K562 (cell line): ENCODE data around the gene TMEM132D.

Experiments
- KAT7 ChIP-seq: sonication (generic); formaldehyde crosslinking; IDR thresholded peaks from 2 replicates; pipeline ENCODE4 v1.8.0; 2022; ENCODE audit warnings: missing genetic modification reagents, mild to moderate bottlenecking, borderline replicate concordance
- NCOA1 ChIP-seq: fragments of 450-650 bp; IDR thresholded peaks from 2 replicates; pipeline ENCODE4 v1.6.1; 2016; ENCODE audit warnings: low read depth
- ZNF79 ChIP-seq: fragments of 250-450 bp; sonication (Bioruptor Pico); IDR thresholded peaks from 2 replicates; pipeline ENCODE4 v1.4.0; 2020; ENCODE audit warnings: low read depth, mild to moderate bottlenecking, moderate library complexity
- TF ChIP-seq, protein P1 (sequence below), 3 experiments: fragments of 200-800 bp in 1 of 3; sonication (Bioruptor generic) in 1 of 3; sonication (generic) in 1 of 3; formaldehyde crosslinking in 1 of 3; IDR thresholded peaks; 2 replicates each; pipeline versions ENCODE4 v1.6.1 to v1.8.0; 2016 to 2022; ENCODE audit warnings: mild to moderate bottlenecking in 2 of 3, missing compliant biosample characterization in 2 of 3, missing genetic modification characterization in 2 of 3, missing genetic modification reagents in 1 of 3
- TF ChIP-seq, protein P2 (sequence below), 3 experiments: IDR thresholded peaks in 2 of 3; conservative IDR thresholded peaks in 1 of 3; 2 replicates each; pipeline ENCODE4 v1.5.1; 2011 to 2012; ENCODE audit warnings: low read length in 3 of 3, mild to moderate bottlenecking in 3 of 3, control low read depth in 2 of 3, improper control_type of control experiment in 1 of 3, inconsistent platforms in 1 of 3, low read depth in 1 of 3, mixed read lengths in 1 of 3, moderate library complexity in 1 of 3; ENCODE audit not compliant: insufficient read depth in 2 of 3
- TF ChIP-seq, protein P3 (sequence below): fragments of 250-450 bp; sonication (Bioruptor Pico); IDR thresholded peaks from 2 replicates; pipeline ENCODE4 v1.8.0; 2022; ENCODE audit warnings: inconsistent platforms

DNA sequence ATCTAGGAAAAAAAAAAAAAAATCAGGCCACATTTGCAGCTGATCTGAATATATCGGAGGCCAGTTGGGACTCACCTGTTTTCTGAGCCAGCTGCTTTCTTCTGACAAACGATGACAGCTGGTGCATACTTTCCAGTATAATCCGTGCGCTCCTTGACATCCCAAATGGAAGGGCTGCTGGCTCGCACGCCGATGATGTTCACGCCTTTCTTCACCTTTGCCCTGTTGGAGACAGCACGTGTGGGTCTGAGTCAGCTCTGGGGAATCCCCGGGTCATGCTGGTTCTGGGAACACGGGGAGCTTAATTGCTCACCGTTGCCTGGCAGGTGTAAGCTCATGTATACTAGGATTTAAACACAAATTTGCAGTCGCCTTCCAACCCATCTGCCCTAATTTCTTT lies 372.8 kb downstream of the TMEM132D start:
- TF ChIP-seq NCOA1 (no peak), ZNF79 (CRISPR knock-in tag) (no peak), KAT7 (no peak)
- TF ChIP-seq, protein P1, sequence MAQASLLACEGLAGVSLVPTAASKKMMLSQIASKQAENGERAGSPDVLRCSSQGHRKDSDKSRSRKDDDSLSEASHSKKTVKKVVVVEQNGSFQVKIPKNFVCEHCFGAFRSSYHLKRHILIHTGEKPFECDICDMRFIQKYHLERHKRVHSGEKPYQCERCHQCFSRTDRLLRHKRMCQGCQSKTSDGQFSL (CRISPR knock-in tag; IDR thresholded peaks at IDR 0.05) = no peak
- TF ChIP-seq, protein P1 (tag; IDR thresholded peaks at IDR 0.05) = no peak
- TF ChIP-seq, protein P2, sequence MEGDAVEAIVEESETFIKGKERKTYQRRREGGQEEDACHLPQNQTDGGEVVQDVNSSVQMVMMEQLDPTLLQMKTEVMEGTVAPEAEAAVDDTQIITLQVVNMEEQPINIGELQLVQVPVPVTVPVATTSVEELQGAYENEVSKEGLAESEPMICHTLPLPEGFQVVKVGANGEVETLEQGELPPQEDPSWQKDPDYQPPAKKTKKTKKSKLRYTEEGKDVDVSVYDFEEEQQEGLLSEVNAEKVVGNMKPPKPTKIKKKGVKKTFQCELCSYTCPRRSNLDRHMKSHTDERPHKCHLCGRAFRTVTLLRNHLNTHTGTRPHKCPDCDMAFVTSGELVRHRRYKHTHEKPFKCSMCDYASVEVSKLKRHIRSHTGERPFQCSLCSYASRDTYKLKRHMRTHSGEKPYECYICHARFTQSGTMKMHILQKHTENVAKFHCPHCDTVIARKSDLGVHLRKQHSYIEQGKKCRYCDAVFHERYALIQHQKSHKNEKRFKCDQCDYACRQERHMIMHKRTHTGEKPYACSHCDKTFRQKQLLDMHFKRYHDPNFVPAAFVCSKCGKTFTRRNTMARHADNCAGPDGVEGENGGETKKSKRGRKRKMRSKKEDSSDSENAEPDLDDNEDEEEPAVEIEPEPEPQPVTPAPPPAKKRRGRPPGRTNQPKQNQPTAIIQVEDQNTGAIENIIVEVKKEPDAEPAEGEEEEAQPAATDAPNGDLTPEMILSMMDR (IDR thresholded peaks at IDR 0.05 in 2 of 3, conservative IDR thresholded peaks at IDR 0.05 in 1 of 3; ENCODE audit: insufficient read depth in 2 of 3, low read depth in 1 of 3, low read length in 3 of 3) = no peak
- TF ChIP-seq, protein P3, sequence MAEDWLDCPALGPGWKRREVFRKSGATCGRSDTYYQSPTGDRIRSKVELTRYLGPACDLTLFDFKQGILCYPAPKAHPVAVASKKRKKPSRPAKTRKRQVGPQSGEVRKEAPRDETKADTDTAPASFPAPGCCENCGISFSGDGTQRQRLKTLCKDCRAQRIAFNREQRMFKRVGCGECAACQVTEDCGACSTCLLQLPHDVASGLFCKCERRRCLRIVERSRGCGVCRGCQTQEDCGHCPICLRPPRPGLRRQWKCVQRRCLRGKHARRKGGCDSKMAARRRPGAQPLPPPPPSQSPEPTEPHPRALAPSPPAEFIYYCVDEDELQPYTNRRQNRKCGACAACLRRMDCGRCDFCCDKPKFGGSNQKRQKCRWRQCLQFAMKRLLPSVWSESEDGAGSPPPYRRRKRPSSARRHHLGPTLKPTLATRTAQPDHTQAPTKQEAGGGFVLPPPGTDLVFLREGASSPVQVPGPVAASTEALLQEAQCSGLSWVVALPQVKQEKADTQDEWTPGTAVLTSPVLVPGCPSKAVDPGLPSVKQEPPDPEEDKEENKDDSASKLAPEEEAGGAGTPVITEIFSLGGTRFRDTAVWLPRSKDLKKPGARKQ (CRISPR knock-in tag) = no peak
